Activated T-cell treated with anti-CD3 and anti-CD28 coated beads, Interleukin-2, amount 50 U/mL, for 24 hours (primary cell): Measurements from ENCODE around the gene KLHL1.

Source experiments
- DNase-seq: peaks from one replicate; pipeline ENCODE4 v3.0.0-alpha.2; 2020
- H3K27ac Mint-ChIP-seq: 2 replicates; pipeline ENCODE4 v1.8.0; 2020; ENCODE audit warnings: mild to moderate bottlenecking, mixed read lengths
- H3K27me3 Mint-ChIP-seq: 2 replicates; pipeline ENCODE4 v1.8.0; 2020; ENCODE audit warnings: mixed read lengths
- H3K36me3 Mint-ChIP-seq: 2 replicates; pipeline ENCODE4 v1.8.0; 2020; ENCODE audit warnings: low read depth, mixed read lengths
- H3K4me1 Mint-ChIP-seq: 2 replicates; pipeline ENCODE4 v1.8.0; 2020; ENCODE audit warnings: low read depth, mixed read lengths
- H3K4me3 Mint-ChIP-seq: 2 replicates; pipeline ENCODE4 v1.8.0; 2020; ENCODE audit warnings: mild to moderate bottlenecking, moderate library complexity, mixed read lengths
- H3K9me3 Mint-ChIP-seq: 2 replicates; pipeline ENCODE4 v1.8.0; 2020; ENCODE audit warnings: mixed read lengths

KLHL1 gene

DNA sequence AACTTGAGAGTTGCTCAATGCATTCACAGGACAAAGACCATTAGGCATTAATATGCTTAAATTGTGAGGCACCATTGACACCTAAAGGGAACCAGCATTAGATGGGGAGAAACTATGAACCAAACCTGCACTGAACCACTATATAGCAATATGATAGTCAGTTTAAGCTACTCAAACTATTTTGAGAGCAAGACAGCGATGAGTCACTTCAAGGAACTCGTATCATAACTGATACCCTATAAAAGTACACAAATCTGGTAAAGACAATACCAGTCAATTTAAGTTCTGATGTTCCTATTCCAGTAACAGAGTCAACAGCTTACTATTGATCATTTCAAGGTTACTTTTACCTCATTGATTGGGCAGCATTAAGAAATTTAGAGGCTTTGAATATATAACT is 151.9 kb downstream of the KLHL1 start:
- H3K4me1 Mint-ChIP-seq, result no peaks in the 10 kb centered on the region
- DNase-seq, result no peak
- H3K36me3 Mint-ChIP-seq, result no peaks in the 10 kb centered on the region
- no peaks in the 10 kb centered on the region for H3K27me3 Mint-ChIP-seq
- peaks cover 9% of the 10 kb centered on the region for H3K9me3 Mint-ChIP-seq
- no peak overlapping the region for H3K27ac Mint-ChIP-seq
- H3K4me3 Mint-ChIP-seq, result no peak overlapping the region

DNA sequence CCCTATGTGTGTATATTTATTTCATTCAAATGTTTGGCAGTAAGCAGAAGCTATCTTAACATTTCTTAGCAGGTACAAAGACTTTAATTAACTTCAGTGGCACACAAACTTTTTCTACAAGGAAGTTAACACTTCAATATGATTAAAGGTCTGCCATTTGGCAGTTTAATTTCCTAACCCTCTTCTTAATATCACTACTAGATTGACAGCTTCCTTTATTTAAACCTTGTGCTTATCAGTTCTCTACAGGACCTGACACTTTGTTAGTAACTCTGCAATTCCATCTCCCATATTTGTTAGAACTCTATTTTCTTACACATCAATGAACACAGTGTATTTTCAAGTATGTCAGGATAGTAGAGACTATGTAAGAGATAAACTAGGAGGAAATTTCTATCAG is 153.0 kb downstream of the KLHL1 start:
- H3K4me3 Mint-ChIP-seq, result no peak overlapping the region
- H3K4me1 Mint-ChIP-seq, result no peaks in the 10 kb centered on the region
- H3K9me3 Mint-ChIP-seq, result peaks cover 10% of the 10 kb centered on the region
- no peaks in the 10 kb centered on the region for H3K36me3 Mint-ChIP-seq
- no peaks in the 10 kb centered on the region for H3K27me3 Mint-ChIP-seq
- no peak for DNase-seq
- H3K27ac Mint-ChIP-seq, result no peak overlapping the region

DNA sequence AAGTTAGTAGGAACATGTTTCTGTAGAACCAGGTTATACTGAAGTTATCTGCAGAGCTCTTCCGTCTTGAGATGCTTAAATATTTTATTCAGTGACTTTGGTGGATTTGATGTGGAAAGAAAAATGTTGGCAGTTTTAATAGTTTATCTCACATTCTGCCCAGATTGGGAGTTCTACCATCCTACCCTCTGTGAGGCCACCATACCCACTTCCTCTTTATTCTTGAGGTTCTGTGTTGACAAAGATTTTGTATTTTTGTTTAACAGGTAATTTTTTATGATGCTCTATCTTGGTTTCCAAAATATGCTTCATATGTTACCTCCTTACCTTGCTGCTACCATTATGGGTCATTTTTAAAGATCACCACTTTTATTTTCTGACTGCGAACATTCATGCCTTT is 156.8 kb downstream of the KLHL1 start:
- no peak overlapping the region for H3K27ac Mint-ChIP-seq
- no peaks in the 10 kb centered on the region for H3K36me3 Mint-ChIP-seq
- H3K27me3 Mint-ChIP-seq, result no peaks in the 10 kb centered on the region
- peaks cover 14% of the 10 kb centered on the region for H3K9me3 Mint-ChIP-seq
- H3K4me3 Mint-ChIP-seq, result no peak overlapping the region
- no peaks in the 10 kb centered on the region for H3K4me1 Mint-ChIP-seq
- DNase-seq, result no peak

DNA sequence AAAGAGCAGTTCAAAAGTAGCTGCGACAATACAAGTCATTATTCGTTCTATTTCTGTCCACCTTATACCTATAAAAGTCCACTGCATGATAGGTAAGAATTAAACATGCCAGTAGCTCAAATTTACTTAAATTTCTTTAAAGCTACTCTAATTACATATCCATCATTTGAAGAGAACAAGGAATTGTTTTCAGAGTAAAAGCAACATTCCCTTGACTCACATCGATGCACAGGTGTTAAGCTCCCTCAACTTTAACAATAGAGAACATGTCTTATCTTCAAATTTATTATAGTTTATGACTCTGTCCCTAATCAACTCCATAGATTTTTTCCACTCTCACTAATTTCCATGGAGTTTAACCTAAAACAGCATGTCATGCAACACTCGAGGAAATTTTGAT is 158.1 kb downstream of the KLHL1 start:
- H3K4me1 Mint-ChIP-seq, result no peaks in the 10 kb centered on the region
- H3K4me3 Mint-ChIP-seq, result no peak overlapping the region
- H3K36me3 Mint-ChIP-seq, result no peaks in the 10 kb centered on the region
- H3K27me3 Mint-ChIP-seq, result no peaks in the 10 kb centered on the region
- no peak overlapping the region for H3K27ac Mint-ChIP-seq
- peaks cover 16% of the 10 kb centered on the region for H3K9me3 Mint-ChIP-seq
- no peak for DNase-seq

DNA sequence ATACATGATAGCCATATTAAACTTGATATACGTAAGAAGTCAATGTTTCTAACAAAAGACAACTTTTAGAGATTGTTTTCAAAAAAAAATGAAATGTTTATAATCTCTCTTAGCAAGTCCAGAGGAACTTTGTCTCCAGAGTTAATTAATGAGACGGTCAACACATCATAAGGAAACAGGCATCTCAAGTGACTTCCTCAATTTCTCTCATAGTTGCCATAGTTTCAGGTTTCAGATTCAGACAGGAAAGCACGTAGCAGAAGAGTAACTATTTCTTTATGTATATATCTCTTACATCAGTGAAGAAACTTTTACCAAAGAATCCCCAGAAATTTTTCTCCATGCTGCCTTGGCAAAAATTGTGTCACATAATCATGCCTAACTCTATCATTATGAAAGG is 160.2 kb downstream of the KLHL1 start:
- H3K9me3 Mint-ChIP-seq, result peaks cover 21% of the 10 kb centered on the region
- H3K36me3 Mint-ChIP-seq, result no peaks in the 10 kb centered on the region
- DNase-seq, result no peak
- no peaks in the 10 kb centered on the region for H3K4me1 Mint-ChIP-seq
- H3K27ac Mint-ChIP-seq, result no peak overlapping the region
- no peak overlapping the region for H3K4me3 Mint-ChIP-seq
- no peaks in the 10 kb centered on the region for H3K27me3 Mint-ChIP-seq

DNA sequence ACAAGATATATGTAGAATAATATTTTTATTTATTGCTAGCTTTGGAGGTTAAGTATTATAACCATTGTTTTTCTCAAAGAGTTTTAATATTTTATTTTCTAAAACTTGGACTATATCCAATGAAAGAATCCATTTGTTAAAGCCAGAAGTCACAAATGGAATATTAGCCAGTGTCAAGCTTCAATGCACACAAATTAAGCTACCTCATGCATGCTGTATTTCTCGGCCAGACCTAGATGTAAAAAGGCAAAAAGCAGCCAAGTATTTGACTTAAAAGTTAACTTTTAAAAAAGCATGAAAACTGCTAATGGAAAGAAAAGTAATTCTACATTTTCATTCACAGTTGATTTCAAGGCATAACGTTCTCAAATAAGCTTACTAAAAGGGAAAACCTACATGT is 160.7 kb downstream of the KLHL1 start:
- Mint-ChIP-seq H3K36me3 (no peaks in the 10 kb centered on the region), H3K27ac (no peak overlapping the region), H3K4me1 (no peaks in the 10 kb centered on the region), H3K27me3 (no peaks in the 10 kb centered on the region), H3K4me3 (no peak overlapping the region), H3K9me3 (peaks cover 21% of the 10 kb centered on the region)
- no peak for DNase-seq

DNA sequence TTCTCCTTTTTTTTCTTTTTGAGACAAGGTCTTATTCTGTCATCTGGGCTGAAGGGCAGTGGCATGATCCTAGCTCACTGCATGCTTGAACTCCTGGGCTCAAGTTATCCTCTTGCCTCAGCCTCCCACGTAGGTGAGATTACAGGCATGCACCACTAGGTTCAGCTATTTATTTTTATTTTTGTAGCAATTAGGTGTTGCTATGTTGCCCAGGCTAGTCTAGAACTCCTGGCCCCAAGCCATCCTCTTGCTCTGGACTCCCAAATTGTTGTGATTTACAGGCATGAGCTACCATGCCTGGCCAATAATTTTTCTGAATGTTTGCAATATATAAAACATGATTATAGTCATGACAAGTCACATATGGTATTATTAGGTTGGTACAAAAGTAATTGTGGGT is 161.7 kb downstream of the KLHL1 start:
- Mint-ChIP-seq H3K27ac (no peak overlapping the region), H3K27me3 (no peaks in the 10 kb centered on the region), H3K4me1 (no peaks in the 10 kb centered on the region), H3K9me3 (peaks cover 24% of the 10 kb centered on the region), H3K4me3 (no peak overlapping the region), H3K36me3 (no peaks in the 10 kb centered on the region)
- no peak for DNase-seq

DNA sequence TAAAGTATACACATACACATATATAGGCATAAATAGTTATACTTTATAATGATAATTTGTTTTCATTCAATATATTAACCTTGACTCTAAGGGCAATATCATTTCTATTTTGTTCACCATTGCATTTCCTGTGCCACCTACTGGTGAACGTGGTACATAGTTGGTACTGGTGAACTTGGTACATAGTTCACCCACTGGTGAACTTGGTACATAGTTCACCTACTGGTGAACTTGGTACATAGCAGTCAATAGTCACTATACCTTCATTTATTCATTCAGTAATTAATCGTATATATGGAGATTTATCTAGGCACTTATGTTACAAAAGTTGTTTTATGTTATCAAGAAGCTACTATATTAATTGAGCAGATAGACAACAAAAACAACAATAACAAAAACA is 173.2 kb downstream of the KLHL1 start:
- Mint-ChIP-seq H3K4me1 (no peaks in the 10 kb centered on the region), H3K27ac (no peak overlapping the region), H3K9me3 (peaks cover 13% of the 10 kb centered on the region), H3K4me3 (no peak overlapping the region), H3K36me3 (no peaks in the 10 kb centered on the region), H3K27me3 (no peaks in the 10 kb centered on the region)
- DNase-seq, result no peak

DNA sequence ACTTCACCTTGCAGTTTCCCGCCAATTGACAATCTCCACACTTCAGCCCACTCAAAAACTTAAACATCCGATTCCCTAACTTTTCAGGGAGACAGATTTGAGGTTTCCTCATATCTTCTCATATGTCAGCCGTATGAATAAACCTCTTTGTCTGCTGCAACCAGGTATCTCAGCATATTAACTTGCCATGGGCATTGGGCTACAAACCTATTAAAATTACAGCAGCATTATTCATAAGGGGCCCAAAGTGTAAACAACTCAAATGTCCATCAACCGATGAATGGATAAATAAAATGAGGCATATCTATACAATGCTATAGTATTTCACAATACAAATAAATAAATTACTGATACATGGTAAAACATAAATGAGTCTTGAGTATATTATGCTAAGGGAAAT is 180.0 kb downstream of the KLHL1 start:
- Mint-ChIP-seq H3K27me3 (no peaks in the 10 kb centered on the region), H3K27ac (no peak overlapping the region), H3K9me3 (peaks cover 9% of the 10 kb centered on the region), H3K4me3 (no peak overlapping the region), H3K4me1 (no peaks in the 10 kb centered on the region), H3K36me3 (no peaks in the 10 kb centered on the region)
- DNase-seq, result no peak

DNA sequence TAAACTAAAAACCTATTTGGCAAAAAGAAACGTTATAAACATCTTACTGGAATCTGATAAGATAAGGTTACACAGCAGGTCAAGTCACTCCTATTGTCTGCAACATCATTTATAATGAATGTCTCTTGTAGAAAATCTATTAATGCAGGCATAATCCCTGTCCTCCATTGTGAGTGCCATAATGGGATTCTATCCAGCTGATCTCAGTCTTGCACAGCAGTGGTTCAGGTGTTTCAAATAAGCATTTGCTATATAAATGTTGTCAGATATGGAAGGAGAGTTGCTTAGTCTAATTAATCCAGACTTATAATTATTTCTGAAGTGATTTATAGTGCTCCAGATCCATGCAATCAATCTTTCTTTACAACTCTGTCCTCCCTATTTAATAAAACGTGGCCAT is 187.1 kb downstream of the KLHL1 start:
- Mint-ChIP-seq H3K4me1 (no peaks in the 10 kb centered on the region), H3K27me3 (no peaks in the 10 kb centered on the region), H3K36me3 (no peaks in the 10 kb centered on the region), H3K4me3 (no peak overlapping the region), H3K27ac (no peak overlapping the region), H3K9me3 (peaks cover 13% of the 10 kb centered on the region)
- DNase-seq, result no peak

DNA sequence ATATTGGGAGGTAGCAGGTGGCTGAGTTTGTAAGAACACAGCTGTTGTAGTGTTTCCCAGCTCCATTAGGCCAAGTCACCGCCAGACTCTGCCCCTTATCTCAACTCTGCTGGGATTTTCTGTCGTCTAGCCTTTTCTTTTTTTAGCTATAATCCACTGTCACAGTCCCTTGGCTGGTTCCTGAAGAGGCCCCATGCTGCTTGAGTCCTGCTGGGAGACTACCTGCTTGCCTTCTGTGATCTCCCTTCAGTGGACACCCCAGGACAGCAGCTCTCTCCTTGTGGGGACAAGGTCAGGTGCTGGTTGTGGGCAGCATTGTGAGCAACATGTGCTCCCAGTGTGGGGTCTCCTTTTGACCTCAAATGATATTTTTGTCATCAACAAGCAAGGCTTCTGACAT is 195.6 kb downstream of the KLHL1 start:
- no peak overlapping the region for H3K27ac Mint-ChIP-seq
- H3K27me3 Mint-ChIP-seq, result no peaks in the 10 kb centered on the region
- H3K4me1 Mint-ChIP-seq, result no peaks in the 10 kb centered on the region

DNA sequence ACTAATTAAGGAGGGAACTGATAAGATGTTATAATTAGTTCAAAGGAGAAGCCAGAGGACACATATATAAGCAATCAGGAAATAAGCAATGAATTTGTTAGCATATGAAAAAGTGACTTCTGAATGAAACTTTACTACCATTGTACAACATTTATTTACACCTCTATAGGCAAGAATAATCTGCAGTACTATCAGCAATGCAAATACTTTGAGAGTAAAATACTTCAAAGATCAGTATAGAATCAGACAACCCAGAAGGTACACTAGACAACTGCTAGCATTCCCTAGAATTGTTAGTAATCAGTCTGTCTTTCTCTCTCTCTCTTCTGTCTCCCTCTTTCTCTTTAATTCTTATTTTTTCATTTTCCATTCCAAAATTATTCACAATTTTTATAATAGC is 197.5 kb downstream of the KLHL1 start:
- no peak overlapping the region for H3K4me3 Mint-ChIP-seq
- no peaks in the 10 kb centered on the region for H3K27me3 Mint-ChIP-seq

More for the DNA sequence above, 195.6 kb downstream of the KLHL1 start:
- Mint-ChIP-seq H3K36me3 (no peaks in the 10 kb centered on the region), H3K9me3 (peaks cover 6% of the 10 kb centered on the region), H3K4me3 (no peak overlapping the region)
- DNase-seq, result no peak

DNA sequence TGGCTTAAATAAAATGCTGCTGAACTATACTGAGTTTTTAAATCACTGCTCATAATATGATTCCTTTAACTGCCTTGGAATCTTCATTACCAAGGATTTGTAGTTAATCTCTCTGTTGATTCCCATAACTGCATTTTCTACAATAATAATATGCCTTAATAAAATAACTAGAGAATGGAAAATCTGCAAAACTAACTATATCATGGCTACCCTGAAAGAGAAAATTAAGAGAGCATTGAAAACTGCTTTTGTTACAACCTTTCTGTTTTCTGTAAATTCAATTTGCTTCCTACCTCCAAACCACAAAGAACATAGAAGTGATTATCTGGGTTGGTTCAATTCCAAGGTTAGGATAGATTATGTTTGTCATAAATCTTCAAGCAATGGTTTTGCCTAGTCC is 203.5 kb downstream of the KLHL1 start:
- Mint-ChIP-seq H3K4me3 (no peak overlapping the region), H3K36me3 (no peaks in the 10 kb centered on the region), H3K9me3 (peaks cover 7% of the 10 kb centered on the region), H3K4me1 (no peaks in the 10 kb centered on the region), H3K27ac (no peak overlapping the region), H3K27me3 (no peaks in the 10 kb centered on the region)
- no peak for DNase-seq

More for the DNA sequence above, 197.5 kb downstream of the KLHL1 start:
- Mint-ChIP-seq H3K4me1 (no peaks in the 10 kb centered on the region), H3K36me3 (no peaks in the 10 kb centered on the region), H3K27ac (no peak overlapping the region), H3K9me3 (peaks cover 3% of the 10 kb centered on the region)
- DNase-seq, result no peak

DNA sequence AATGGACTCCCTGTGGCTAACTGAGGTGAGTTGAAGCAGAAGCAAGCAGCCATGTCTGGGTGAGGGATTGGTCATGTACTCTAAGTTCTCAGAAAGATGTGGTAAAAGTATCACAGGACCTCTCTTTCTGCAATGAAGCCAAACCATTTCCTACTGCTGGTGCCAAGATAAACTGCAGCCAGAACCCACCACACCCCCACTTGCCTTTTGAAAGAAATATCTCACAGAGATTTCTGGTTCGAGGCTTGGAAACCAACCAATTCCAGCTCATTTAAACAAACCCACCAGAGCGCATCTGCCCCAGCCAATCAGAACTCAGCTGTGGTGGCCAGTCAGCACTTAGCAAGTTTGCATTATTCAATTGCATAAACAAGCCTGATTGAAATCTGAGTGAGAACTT is 205.2 kb downstream of the KLHL1 start:
- no peak overlapping the region for H3K4me3 Mint-ChIP-seq
- H3K27me3 Mint-ChIP-seq, result no peaks in the 10 kb centered on the region
- peaks cover 8% of the 10 kb centered on the region for H3K9me3 Mint-ChIP-seq
- H3K27ac Mint-ChIP-seq, result no peak overlapping the region
- H3K36me3 Mint-ChIP-seq, result no peaks in the 10 kb centered on the region
- H3K4me1 Mint-ChIP-seq, result no peaks in the 10 kb centered on the region
- no peak for DNase-seq

DNA sequence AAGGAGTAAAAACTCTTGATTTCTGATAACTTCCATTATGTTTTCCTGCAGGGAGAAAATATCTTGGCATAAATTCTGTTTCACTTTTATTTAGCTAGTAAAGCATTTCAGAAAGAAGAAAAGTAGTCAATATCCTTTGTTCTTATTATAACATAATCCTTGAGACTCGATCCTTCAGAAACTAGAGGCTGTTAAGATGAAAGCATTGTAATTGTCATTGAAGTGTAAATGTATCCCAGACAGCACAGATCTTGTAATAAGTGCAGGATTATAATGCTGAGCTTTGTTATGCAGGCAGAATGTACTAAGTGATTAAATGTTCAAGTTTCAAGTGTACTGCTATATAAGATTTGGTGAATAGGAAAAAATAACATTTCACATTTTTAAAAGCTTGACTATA is 225.8 kb downstream of the KLHL1 start:
- Mint-ChIP-seq H3K27ac (no peak overlapping the region), H3K9me3 (peaks cover 6% of the 10 kb centered on the region), H3K27me3 (no peaks in the 10 kb centered on the region), H3K4me3 (no peak overlapping the region), H3K4me1 (no peaks in the 10 kb centered on the region), H3K36me3 (no peaks in the 10 kb centered on the region)
- DNase-seq, result no peak

DNA sequence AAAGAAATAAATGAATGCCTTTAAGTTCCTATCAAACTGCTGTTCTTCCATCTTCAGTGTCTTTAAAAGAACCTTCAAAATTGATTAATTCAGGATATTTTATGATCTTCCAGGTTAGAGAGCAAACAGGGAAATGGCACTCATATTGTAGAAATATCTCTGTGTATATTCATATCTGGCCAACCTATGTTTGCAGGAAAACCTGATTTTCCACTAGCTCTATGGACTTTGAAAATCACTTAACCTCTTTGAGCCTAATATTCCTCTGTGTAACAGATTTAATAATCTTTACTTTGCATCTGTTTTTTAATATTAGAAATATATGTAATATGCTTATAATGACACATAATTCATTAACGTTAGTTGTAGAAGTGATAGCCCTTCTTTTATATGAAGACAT is 228.3 kb downstream of the KLHL1 start:
- H3K4me1 Mint-ChIP-seq, result no peaks in the 10 kb centered on the region
- no peak for DNase-seq
- H3K27me3 Mint-ChIP-seq, result no peaks in the 10 kb centered on the region
- no peaks in the 10 kb centered on the region for H3K36me3 Mint-ChIP-seq
- H3K27ac Mint-ChIP-seq, result no peak overlapping the region
- H3K4me3 Mint-ChIP-seq, result no peak overlapping the region
- H3K9me3 Mint-ChIP-seq, result peaks cover 4% of the 10 kb centered on the region
